Osteocyte (in vitro differentiated cells): ENCODE data around the gene ASTN2. TPM values are rescaled to one million over a fixed set of nuclear protein-coding genes. Genes with fewer than 3 reads are reported as not detected.

Source experiments
- DNase-seq: peaks from one replicate; pipeline ENCODE4 v3.0.0; 2021; ENCODE audit warnings: mixed read lengths; ENCODE audit not compliant: unreplicated experiment; ENCODE audit errors: extremely low spot score
- H3K27ac Mint-ChIP-seq: one replicate; pipeline ENCODE4 v1.8.0; 2021; ENCODE audit warnings: mild to moderate bottlenecking, mixed read lengths; ENCODE audit not compliant: unreplicated experiment
- H3K27me3 Mint-ChIP-seq: one replicate; pipeline ENCODE4 v1.8.0; 2021; ENCODE audit warnings: mixed read lengths; ENCODE audit not compliant: unreplicated experiment
- H3K36me3 Mint-ChIP-seq: one replicate; pipeline ENCODE4 v1.8.0; 2021; ENCODE audit warnings: mixed read lengths; ENCODE audit not compliant: unreplicated experiment
- H3K4me1 Mint-ChIP-seq: one replicate; pipeline ENCODE4 v1.8.0; 2021; ENCODE audit warnings: mixed read lengths; ENCODE audit not compliant: unreplicated experiment
- H3K4me3 Mint-ChIP-seq: one replicate; pipeline ENCODE4 v1.8.0; 2021; ENCODE audit warnings: mild to moderate bottlenecking, moderate library complexity, mixed read lengths; ENCODE audit not compliant: unreplicated experiment
- H3K9me3 Mint-ChIP-seq: one replicate; pipeline ENCODE4 v1.8.0; 2021; ENCODE audit warnings: mixed read lengths; ENCODE audit not compliant: unreplicated experiment
- total RNA-seq: library from RNA; stranded (reverse); gene quantifications from 2 replicates; pipeline ENCODE4 v1.2.1, GENCODE V29; 2021
- TF ChIP-seq, protein P1 (sequence below): fragments of 200-600 bp; sonication (generic); IDR thresholded peaks from 2 replicates; pipeline ENCODE4 v1.5.0; 2021; ENCODE audit warnings: antibody characterized with exemption, mild to moderate bottlenecking, moderate library complexity

ASTN2 gene
- total RNA-seq, 1 donor from 2014 or later, result 2.3 TPM

DNA sequence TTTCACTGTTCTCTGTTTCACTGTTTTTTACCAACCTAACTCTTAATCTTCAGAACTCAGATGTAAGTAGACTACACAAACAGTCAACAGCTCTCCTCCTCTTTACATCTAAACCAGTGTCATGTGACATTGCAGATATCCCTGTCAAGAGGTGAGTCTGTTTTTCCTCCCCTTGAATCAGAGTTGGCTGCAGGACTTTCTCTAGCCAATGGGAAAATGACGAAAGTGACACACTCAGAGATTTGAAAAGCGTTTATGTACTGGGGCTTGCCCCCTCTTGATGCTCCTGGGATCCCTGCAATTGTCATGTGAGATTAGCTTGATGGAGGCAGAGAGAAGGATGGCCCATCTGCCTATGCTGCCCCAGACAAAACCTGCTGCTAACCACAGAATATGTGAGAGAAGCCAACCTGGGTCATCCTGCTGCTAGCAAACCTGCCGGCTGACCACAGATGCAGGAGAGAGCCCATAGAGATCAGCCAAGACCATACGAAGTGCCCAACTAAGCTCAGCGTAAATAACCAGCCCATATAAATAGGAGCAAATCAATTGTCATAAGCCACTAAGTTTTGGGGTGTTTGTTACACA lies 111.1 kb downstream of the ASTN2 start:
- Mint-ChIP-seq H3K4me1 (no peaks in the 10 kb centered on the region), H3K36me3 (no peaks in the 10 kb centered on the region), H3K9me3 (no peaks in the 10 kb centered on the region), H3K27me3 (no peaks in the 10 kb centered on the region), H3K27ac (no peak overlapping the region), H3K4me3 (no peak overlapping the region)
- DNase-seq, result no peak
- TF ChIP-seq, protein P1, sequence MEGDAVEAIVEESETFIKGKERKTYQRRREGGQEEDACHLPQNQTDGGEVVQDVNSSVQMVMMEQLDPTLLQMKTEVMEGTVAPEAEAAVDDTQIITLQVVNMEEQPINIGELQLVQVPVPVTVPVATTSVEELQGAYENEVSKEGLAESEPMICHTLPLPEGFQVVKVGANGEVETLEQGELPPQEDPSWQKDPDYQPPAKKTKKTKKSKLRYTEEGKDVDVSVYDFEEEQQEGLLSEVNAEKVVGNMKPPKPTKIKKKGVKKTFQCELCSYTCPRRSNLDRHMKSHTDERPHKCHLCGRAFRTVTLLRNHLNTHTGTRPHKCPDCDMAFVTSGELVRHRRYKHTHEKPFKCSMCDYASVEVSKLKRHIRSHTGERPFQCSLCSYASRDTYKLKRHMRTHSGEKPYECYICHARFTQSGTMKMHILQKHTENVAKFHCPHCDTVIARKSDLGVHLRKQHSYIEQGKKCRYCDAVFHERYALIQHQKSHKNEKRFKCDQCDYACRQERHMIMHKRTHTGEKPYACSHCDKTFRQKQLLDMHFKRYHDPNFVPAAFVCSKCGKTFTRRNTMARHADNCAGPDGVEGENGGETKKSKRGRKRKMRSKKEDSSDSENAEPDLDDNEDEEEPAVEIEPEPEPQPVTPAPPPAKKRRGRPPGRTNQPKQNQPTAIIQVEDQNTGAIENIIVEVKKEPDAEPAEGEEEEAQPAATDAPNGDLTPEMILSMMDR, result no peak

DNA sequence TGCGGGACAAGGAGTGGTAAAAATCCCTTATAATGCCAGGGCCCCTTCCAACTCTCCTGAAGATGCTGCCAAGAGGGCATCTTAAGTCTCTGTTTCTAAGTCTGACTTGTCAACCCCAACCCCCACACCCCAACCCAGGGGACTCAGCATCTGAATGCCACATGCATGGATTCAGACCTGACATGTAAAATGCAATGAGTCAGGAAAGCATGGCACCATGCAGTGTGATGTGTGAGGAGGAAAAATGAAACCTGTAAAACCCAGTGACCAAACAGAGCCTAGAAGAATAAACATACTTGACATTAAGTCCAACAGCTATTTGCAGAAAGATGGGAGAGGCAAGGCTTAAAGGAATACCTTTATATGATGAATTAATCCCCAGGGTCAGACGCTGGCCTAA lies 112.4 kb downstream of the ASTN2 start:
- TF ChIP-seq, protein P1, result no peak
- no peak overlapping the region for H3K27ac Mint-ChIP-seq
- no peaks in the 10 kb centered on the region for H3K9me3 Mint-ChIP-seq
- H3K27me3 Mint-ChIP-seq, result no peaks in the 10 kb centered on the region
- H3K4me1 Mint-ChIP-seq, result no peaks in the 10 kb centered on the region
- no peak overlapping the region for H3K4me3 Mint-ChIP-seq
- no peak for DNase-seq
- H3K36me3 Mint-ChIP-seq, result no peaks in the 10 kb centered on the region

DNA sequence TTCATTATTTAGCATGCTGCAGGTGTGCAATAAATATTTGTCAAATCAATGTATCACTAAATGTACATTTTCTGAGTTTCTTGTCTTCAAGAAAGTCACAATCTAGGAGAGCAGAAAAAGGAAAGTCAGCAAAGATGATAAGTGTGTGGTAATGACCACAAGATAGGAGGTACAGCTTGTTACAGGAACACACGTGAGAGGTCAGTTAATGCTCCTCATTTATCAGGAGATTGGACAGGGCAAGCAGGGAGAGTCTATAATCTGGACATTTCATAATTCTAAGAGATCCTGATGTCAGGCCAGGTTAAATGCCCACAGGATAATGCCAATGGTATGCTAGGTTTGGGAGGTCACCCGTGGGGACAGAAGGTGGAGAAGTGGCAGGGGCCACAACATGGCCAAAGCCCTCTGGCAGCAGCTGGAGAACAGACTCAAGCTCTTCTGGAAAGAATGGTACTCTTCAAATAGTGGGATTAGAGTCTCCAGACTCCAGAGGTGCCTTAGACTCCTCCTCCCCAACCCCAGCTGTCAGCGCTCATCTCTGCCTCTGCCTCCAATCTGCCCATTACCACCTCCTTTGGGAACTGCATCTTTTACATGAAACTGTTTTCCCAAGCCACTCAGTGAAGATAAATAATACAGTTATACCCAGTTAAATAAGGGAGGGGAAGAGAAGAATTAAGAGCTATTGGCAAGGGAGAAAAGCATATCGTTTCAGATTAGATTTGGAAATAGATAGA lies 114.3 kb downstream of the ASTN2 start:
- Mint-ChIP-seq H3K4me1 (no peaks in the 10 kb centered on the region), H3K9me3 (no peaks in the 10 kb centered on the region), H3K36me3 (no peaks in the 10 kb centered on the region), H3K4me3 (no peak overlapping the region), H3K27me3 (no peaks in the 10 kb centered on the region), H3K27ac (no peak overlapping the region)
- TF ChIP-seq, protein P1, result no peak
- DNase-seq, result no peak

DNA sequence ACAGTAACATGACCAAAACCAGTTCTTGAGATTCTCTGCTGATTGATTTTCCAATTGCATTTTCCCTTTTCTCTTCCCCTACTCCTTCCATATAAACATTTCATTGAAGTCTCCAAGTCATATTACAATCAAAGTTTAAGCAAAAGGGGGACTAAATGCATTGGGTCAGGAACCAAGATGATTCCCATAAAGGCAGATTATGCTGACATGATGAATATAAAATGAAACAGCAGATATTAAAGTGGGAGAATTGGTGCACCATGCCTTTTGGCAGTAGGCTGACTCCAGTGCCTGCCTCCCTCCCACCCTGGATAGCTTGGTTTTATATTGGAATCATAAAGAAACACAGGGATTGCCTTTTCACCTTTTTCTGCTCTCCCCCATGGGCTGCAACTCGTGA lies 118.4 kb downstream of the ASTN2 start:
- DNase-seq, result no peak
- Mint-ChIP-seq H3K27ac (no peak overlapping the region), H3K27me3 (no peaks in the 10 kb centered on the region), H3K4me3 (no peak overlapping the region), H3K9me3 (peaks cover 8% of the 10 kb centered on the region), H3K36me3 (no peaks in the 10 kb centered on the region), H3K4me1 (no peaks in the 10 kb centered on the region)
- TF ChIP-seq, protein P1, result no peak

DNA sequence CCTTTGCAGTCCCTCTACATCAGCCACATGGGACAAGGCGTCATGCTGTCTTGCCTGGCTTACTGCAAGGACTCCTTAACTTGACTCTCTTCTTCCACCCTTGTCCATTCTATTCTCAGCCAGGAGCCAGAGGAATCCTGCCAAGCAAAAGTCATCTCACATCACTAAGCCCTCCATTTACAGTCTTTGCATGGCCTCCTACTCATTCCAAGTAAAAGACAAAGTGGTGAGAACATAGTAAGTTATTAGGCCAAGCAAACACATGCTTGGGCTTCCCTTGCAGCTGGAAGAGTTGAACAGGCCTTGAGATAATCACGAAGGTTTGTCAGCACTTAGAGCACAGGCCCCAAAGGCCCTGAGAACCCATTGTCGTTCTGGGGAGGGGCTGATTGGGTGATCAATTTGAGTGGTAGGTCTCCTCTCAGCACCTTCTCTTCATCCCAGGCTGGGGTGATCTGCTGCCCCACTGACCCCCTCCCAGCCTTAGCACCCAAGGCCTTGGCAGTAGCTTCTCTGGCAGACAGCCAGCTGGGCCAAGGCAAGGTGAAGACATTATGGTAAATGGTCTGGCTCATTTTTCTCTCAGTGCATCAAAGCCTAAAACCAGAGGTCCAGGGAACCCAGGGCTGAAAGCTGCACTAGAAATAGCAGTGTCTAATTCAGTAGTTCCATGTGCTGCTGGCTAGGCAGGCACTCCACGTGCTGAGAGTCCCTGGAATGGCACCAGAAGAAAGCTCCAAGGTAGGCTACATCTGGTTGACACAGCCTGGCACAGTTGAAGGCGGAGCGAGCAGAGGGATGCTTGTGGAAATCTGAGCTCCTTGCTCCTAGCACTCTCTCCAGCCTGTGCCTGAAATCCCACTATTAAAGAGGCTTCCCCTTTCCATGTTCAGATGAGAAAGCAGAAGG lies 121.4 kb downstream of the ASTN2 start:
- H3K36me3 Mint-ChIP-seq, result no peaks in the 10 kb centered on the region
- H3K27ac Mint-ChIP-seq, result no peak overlapping the region
- H3K27me3 Mint-ChIP-seq, result no peaks in the 10 kb centered on the region
- no peak overlapping the region for H3K4me3 Mint-ChIP-seq
- no peaks in the 10 kb centered on the region for H3K4me1 Mint-ChIP-seq
- DNase-seq, result no peak
- H3K9me3 Mint-ChIP-seq, result peaks cover 8% of the 10 kb centered on the region
- TF ChIP-seq, protein P1, result no peak
